Colon (tissue), 2 donors: ENCODE data around the gene EFNA5.

Experiments
- FAIRE-seq: peaks from 2 replicates; lab custom pipeline; 2012; peaks lifted over from hg19 to GRCh38; lab: Jason Lieb, UNC
- donor health status: control.
- donor health status: control.

The EFNA5 gene

GRCh38 chr5:107639990-107640389 lies 30.7 kb downstream of the EFNA5 start:
- no peak for FAIRE-seq

- no peak for FAIRE-seq
Measured at GRCh38 chr5:107636555-107636954, 34.2 kb downstream of the EFNA5 start.

GRCh38 chr5:107636068-107636467 lies 34.7 kb downstream of the EFNA5 start:
- no peak for FAIRE-seq

GRCh38 chr5:107634981-107635848 lies 35.5 kb downstream of the EFNA5 start:
- no peak for FAIRE-seq

GRCh38 chr5:107633171-107633901 lies 37.4 kb downstream of the EFNA5 start:
- no peak for FAIRE-seq

- FAIRE-seq = no peak
Measured at GRCh38 chr5:107631805-107632362, 38.9 kb downstream of the EFNA5 start.

- peak; percentile 93 for FAIRE-seq
Measured at GRCh38 chr5:107630184-107630583, 40.6 kb downstream of the EFNA5 start.

GRCh38 chr5:107624235-107624634 lies 46.5 kb downstream of the EFNA5 start:
- FAIRE-seq = no peak

GRCh38 chr5:107621089-107621488 lies 49.6 kb downstream of the EFNA5 start:
- FAIRE-seq = no peak

- no peak for FAIRE-seq
Measured at GRCh38 chr5:107619781-107620180, 51.0 kb downstream of the EFNA5 start.

- no peak for FAIRE-seq
Measured at GRCh38 chr5:107618242-107618641, 52.5 kb downstream of the EFNA5 start.

- no peak for FAIRE-seq
Measured at GRCh38 chr5:107617052-107617451, 53.7 kb downstream of the EFNA5 start.

- no peak for FAIRE-seq
Measured at GRCh38 chr5:107616213-107616612, 54.5 kb downstream of the EFNA5 start.

GRCh38 chr5:107615299-107615817 lies 55.4 kb downstream of the EFNA5 start:
- no peak for FAIRE-seq

GRCh38 chr5:107612541-107612940 lies 58.2 kb downstream of the EFNA5 start:
- FAIRE-seq = no peak

- FAIRE-seq = no peak
Measured at GRCh38 chr5:107610798-107611197, 59.9 kb downstream of the EFNA5 start.

GRCh38 chr5:107607671-107608345 lies 62.9 kb downstream of the EFNA5 start:
- FAIRE-seq = no peak

- FAIRE-seq = no peak
Measured at GRCh38 chr5:107607196-107607595, 63.5 kb downstream of the EFNA5 start.

GRCh38 chr5:107605596-107606125 lies 65.1 kb downstream of the EFNA5 start:
- FAIRE-seq = no peak

- no peak for FAIRE-seq
Measured at GRCh38 chr5:107604990-107605389, 65.7 kb downstream of the EFNA5 start.

GRCh38 chr5:107604146-107604910 lies 66.4 kb downstream of the EFNA5 start:
- no peak for FAIRE-seq
